GM20000 (cell line): ENCODE measurements around the gene TNIP1.

ENCODE experiments used
- DNase-seq: peaks from one replicate; pipeline ENCODE4 v3.0.0; 2012; ENCODE audit warnings: low spot score
- CTCF ChIP-seq: IDR thresholded peaks from 2 replicates; pipeline ENCODE4 v1.5.1; 2012; ENCODE audit warnings: mild to moderate bottlenecking, control low read depth; ENCODE audit errors: extremely low read depth, missing control alignments

TNIP1 gene

DNA sequence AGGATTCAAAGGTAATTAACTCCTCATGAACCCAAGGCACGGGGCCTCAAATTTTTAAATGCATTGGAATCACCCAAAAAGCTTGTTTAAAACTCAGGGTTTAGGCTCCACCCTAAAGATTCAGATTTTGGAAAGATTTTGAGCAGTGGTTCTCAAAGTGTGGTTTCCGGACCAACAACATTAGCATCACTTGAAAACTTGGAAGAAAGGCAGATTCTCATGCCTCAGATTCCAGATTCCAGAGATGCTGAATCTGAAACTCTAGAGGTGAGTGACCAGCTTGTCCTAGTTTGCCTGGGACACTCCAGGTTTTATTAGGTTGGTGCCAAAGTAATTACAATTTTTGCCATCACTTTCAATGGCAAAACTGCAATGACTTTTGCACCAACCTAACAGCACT is 24.7 kb upstream of the TNIP1 start:
- no peak for DNase-seq
- no peak for TF ChIP-seq CTCF

DNA sequence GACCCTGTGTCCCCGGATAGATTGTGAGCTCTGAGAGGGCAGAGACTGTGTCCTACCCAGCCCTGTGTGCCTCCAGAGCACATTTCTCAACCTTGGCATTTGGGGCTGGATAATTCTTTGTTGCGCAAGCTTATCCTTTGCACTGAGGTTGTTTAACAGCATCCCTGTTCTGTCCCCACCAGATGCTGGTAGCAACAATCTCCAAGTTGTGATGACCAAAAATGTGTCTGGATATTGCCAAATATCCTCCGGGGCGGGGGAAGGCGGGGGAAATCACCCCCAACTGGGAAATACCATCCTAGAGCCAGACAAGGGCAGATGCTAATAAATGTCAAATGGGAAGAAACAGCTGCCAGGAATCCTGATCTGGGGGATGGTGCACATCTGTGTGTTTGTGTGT is 24.0 kb upstream of the TNIP1 start:
- no peak for DNase-seq
- no peak for TF ChIP-seq CTCF

DNA sequence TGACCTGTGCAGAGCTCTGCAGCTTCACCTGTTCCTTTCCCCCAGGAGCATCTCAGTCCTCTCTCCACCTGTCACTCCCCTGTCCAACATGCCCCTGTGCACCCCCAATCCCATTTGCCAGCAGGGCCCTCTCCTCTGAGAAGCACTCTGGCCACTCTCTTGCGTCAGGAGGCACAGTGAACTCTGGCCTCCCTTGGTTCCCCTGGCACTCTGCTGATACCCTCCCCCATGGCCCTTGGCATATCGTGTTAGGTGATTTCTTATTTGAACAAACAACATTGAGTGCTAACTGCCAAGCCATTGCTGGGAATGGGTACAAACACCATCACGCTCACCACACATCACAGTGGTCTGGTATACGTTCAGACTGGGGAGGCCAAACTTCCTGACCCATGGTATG is 20.9 kb upstream of the TNIP1 start:
- DNase-seq = no peak
- TF ChIP-seq CTCF = no peak

GRCh38 chr5:151101151-151101550 is 20.3 kb upstream of the TNIP1 start:
- TF ChIP-seq CTCF = no peak
- no peak for DNase-seq

DNA sequence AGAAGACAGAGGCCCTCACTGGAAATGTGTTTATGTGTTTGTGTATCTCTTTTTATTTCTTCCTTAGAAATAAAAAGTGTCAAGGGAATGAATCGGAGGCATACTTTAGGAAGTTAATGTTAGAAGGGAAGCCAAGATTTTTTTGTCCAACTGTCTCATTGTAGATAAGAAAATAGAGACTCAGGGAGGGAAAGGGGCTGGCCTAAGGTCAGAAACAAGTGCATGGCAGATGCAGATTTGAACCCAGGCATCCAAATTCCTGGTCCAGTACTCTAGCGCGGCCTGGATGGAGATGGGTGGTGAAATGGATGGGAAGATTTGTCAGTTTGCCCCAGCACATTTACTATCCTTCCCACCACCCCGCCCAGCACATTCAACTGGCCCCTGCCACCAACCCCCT is 19.8 kb upstream of the TNIP1 start:
- no peak for DNase-seq
- no peak for TF ChIP-seq CTCF

GRCh38 chr5:151098768-151099121 is 17.9 kb upstream of the TNIP1 start:
- TF ChIP-seq CTCF = no peak
- no peak for DNase-seq

GRCh38 chr5:151097820-151098767 is 17.3 kb upstream of the TNIP1 start:
- TF ChIP-seq CTCF = no peak
- DNase-seq = peak; percentile 74
